GM19467 (cell line): ENCODE measurements around the gene KIF3C.
"Not testable (repeated sequence)": the region's sequence is repeated elsewhere in the genome, so short reads cannot be mapped to it uniquely, and the experiment has no call there.

Experiments
- ATAC-seq: cut with Tn5 transposase; IDR thresholded peaks from one replicate; pipeline ENCODE4 v1.9.1; 2021; ENCODE audit warnings: mild to moderate bottlenecking, moderate library complexity; ENCODE audit not compliant: unreplicated experiment

KIF3C gene

DNA sequence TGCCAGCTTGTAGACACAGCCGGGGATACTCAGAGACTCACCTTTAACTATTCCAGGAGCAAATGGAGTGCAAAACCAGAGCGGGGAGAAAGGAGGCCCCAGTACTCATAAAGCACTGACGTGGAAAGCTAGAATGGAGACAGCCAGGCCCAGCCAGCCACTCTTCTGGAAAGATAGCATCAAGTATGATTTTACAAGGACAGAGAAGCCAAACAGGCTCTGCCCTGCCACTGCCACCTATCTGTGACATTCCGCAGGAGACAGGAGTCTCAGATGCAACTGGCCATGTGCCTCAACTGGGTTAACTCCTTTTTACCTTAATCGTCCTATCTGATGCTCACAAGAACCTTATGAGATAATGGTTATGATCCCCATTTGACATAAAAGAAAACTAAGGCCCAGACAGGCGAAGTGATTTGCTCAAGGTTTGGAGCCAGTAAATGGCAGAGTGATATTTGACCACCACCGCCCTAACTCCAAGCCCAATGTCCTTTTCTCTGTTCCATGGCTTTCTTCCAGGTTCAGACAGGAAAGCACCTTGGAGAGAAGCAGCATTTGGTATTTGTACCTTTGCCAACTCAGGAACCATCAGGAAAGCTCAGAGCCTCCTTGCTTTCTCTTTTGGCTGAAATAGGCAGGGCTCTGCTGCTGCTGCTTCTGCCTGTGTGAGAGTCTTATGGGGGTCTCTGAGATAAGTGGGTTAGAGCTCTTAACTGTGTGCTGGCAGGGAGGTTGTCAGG, 15.6 kb downstream of the KIF3C start:
- no peak for ATAC-seq

- no peak for ATAC-seq
Measured at GRCh38 chr2:25964891-25965290, 17.4 kb downstream of the KIF3C start.

DNA sequence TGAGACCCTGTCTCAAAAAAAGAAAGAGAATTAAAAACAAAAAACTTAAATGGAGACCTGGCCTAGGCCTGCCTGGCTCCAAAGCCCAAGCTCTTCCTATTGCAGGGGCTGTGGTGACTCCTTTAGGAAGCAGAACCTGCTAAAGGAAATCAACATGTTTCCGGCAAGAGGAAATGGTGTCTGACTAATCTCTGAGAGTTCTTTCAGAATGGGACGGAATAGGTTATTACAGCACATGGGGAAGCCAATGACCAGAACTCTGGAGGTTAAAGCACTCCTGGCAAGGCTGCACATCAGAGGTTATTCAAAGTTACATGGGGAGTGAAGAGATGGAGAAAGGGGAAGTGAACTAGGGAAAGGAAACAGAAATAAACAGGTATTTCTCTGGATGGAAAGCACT, 21.4 kb downstream of the KIF3C start:
- no peak for ATAC-seq

- no peak for ATAC-seq
Measured at GRCh38 chr2:25960396-25960795, 21.9 kb downstream of the KIF3C start.

GRCh38 chr2:25958611-25959010, 23.7 kb downstream of the KIF3C start:
- ATAC-seq, result not testable (repeated sequence)

DNA sequence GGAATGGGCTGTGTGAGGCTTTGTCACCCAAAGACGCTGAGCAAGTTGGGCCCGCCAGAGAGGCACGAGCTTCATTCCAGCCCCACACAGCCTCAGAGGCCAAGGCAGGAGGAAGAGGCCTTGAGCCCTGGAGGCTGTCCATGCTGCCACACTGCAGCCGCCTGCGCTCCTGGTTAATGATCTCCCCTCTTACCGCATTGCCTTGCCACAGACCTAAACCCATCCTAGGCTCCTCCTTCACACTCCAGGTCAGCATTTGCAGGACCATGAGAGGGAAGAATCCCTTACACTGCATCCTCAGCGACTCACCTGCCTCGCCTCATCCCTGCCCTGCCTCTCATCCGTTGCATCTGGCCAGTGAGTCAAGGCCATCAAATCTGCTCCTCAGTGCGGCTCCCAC, 24.6 kb downstream of the KIF3C start:
- ATAC-seq, result no peak

DNA sequence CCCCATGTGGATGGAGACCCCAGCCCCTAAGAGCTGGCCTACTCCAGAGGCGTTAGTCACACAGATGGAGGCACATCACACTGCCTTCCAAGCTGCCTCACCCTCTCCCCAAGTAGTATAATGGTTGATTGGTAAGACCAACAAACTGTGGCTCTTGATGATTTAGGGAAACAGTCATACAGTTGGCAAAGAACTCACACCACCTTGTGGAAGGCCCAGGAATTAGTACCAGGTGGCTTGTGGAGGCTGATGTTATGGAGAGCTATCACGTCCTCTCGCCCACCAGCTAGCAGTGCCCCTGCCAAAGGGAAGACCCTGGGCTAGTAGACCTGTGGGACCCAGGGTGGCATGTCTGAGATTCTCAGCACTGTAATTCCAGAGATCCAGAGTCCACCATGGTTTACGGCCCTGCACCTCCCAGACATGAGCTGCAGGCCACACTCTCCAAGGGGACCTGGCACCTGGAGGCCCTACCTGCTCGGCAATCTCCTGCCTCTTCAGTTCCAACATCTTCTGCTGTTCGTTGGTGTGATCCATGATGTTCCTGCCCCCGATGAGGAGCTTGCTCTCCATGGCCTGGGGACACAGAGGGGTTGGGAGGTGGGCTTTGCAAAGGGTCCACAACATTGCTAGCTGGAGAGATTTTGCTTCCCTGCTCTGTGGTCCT, 26.3 kb downstream of the KIF3C start:
- ATAC-seq, result no peak

GRCh38 chr2:25955036-25955435, 27.3 kb downstream of the KIF3C start:
- no peak for ATAC-seq

DNA sequence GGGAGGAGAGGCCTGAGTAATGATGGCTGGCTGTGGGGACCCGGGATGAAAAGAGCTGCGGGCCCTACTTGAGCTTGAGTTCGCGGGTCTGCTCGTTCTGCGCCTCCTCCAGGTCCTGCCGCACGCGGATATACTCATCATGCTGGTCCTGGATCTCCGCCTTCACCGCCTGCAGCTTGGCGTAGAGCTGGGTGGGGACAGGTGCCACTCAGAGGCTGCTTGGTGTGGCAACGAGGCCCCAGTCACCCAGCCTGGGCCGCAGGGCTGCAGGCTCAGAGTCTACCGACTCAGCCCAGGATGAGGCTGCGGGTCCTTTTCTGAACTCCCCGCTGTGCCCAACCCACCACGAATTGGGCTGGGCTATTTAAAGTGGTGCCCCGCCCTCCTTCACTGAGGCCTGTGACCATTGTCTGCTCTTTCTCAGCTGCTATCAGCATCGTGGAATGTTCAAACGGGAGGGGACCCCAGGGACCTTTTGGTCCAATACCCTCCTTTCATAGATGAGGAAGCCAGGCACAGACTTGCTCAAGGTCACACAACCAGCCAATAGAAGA, 28.0 kb downstream of the KIF3C start:
- ATAC-seq, result no peak

GRCh38 chr2:25951071-25951547, 31.2 kb downstream of the KIF3C start:
- ATAC-seq, result no peak

- no peak for ATAC-seq
Measured at GRCh38 chr2:25948437-25948836, 33.9 kb downstream of the KIF3C start.

DNA sequence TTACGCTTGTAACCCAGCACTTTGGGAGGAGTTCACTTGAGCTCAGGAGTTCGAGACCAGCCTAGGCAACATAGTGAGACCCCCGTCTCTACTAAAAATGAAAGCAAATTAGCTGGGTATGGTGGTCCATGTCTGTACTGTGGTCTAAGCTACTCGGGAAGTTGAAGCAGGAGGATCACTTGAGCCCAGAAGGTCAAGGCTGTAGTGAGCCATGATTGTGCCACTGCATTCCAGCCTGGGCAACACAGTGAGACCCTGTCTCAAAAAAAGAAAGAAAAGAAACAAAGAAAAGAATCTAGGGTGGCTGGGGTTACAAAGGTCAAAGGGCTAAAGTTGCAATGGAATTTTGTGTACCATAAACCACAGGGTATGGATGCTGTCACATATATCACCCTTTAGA, 41.3 kb downstream of the KIF3C start:
- ATAC-seq, result no peak

GRCh38 chr2:25939257-25939668, 43.0 kb downstream of the KIF3C start:
- no peak for ATAC-seq

DNA sequence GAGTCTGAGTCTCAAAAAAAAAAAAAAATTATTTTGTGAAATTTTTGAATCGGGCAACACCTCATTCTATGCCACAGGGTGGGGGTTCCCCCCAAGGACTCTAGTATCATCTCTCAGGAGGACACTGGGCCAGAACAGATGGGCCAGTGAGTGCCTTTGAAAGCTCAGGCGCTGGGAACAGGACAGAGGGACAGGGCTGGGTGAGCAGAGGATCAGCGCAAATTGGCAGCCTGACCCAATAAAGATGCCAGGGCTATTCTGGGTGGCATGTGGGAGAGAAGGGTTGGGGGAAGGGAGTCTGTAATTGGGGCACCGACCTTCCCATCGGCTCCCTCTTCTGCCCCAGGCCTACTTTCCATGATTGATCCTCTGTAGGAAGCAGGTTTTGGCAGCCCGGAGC, 44.0 kb downstream of the KIF3C start:
- no peak for ATAC-seq

GRCh38 chr2:25936889-25937545, 45.3 kb downstream of the KIF3C start:
- ATAC-seq, result no peak

GRCh38 chr2:25933622-25934021, 48.7 kb downstream of the KIF3C start:
- no peak for ATAC-seq

GRCh38 chr2:25929789-25930473, 52.4 kb downstream of the KIF3C start:
- no peak for ATAC-seq

GRCh38 chr2:25928668-25929067, 53.6 kb downstream of the KIF3C start:
- no peak for ATAC-seq

DNA sequence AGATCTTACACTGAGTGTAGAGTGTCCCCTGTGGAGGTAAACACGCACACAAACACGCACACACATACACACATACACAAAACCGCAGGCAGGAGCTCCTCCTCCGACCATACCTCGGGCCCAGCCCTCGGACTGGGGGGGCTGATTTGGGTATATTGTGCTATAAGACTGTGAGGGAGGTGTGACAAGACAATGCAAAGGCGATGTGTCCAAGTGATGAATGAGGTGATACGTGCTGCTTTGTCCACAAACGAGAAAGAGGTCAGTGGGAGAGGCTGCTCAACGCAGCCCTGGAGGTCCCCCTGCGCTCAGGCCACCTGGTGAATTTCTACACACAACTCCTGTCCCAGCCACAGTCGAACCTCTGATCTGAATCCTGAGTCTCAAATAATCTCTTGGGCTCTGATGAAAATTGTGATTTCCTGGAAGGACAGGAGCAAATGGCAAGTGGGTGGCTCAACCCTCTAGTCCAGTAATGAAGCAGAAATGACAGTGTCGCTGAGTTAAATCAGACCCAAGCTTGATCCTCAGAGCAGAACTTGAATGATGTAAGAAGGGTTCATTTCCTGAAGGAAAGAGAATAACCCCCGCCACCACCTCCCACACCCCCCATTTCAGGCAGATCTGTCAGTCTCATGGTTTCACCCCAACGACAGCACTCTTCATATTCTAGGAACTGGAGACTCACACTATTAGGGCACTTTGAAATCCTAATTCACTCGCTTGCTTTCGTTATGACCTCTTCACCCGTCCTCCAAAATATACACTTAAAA, 55.1 kb downstream of the KIF3C start:
- no peak for ATAC-seq

GRCh38 chr2:25922501-25922900, 59.8 kb downstream of the KIF3C start:
- ATAC-seq, result no peak
